Stimulated activated effector memory CD8-positive, alpha-beta T cell treated with anti-CD3 and anti-CD28 coated beads, Interleukin-12 subunit alpha, Interleukin-12 subunit beta, amount 100 ng/mL, for 72 hours (primary cell): ENCODE measurements around the gene ARFGAP3.

Experiments used
- ATAC-seq: fragments of 150-1000 bp; cut with Tn5 transposase; 2 replicates; pipeline ENCODE4 v1.10.0; 2021
- DNase-seq, 2 donors: peaks; one replicate each; pipeline ENCODE4 v3.0.0; 2021 to 2022; ENCODE audit warnings: low spot score in 2 of 2
- H3K27ac Mint-ChIP-seq: one replicate; pipeline ENCODE4 v1.8.0; 2022; ENCODE audit warnings: mild to moderate bottlenecking, mixed read lengths
- H3K36me3 Mint-ChIP-seq: one replicate; pipeline ENCODE4 v1.8.0; 2022; ENCODE audit warnings: mild to moderate bottlenecking, mixed read lengths
- H3K4me1 Mint-ChIP-seq: one replicate; pipeline ENCODE4 v1.8.0; 2022; ENCODE audit warnings: mixed read lengths
- H3K4me3 Mint-ChIP-seq: one replicate; pipeline ENCODE4 v1.8.0; 2022; ENCODE audit warnings: mild to moderate bottlenecking, mixed read lengths
- H3K9me3 Mint-ChIP-seq: one replicate; pipeline ENCODE4 v1.8.0; 2022; ENCODE audit warnings: mixed read lengths

Gene ARFGAP3

DNA sequence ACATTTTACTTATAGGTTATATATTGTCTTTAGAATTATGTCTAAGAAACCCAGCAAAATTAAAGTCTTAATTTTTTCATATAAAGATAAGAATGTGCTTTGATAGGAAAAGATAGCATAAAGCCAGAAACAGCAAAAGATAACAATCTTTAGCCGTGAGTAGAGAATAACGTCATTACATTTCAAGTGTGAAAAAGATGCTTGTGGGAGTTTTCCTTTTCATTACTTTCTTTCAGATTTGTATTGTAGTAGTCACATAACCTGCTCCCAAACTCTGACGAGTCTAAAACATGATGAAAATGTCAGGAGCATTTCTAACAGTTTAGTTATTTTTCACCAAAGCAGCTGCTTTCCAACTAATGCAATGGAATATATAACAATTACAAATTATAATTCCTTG is 31.3 kb downstream of the ARFGAP3 start:
- Mint-ChIP-seq H3K9me3 (no peaks in the 10 kb centered on the region), H3K4me3 (no peak overlapping the region), H3K36me3 (peaks cover 98% of the 10 kb centered on the region), H3K27ac (no peak overlapping the region), H3K4me1 (peaks cover 24% of the 10 kb centered on the region)
- ATAC-seq (no peak), DNase-seq (no peak)

DNA sequence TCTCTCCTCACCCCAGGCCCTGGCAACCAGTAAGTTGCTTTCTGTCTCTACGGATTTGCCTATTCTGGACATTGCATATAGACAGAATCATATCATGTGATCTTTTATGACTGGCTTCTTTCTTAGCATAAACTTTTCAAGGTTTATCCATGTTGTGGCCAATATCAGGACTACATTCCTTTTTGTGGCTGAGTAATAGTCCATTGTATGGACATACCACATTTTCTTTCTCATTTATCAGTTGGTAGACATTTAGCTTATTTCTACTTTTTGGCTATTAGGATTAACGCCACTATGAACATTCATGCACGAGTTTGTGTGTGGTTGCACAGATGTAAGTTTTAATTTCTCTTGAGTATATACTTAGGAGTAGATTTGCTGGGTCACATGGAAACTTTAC is 35.7 kb downstream of the ARFGAP3 start:
- DNase-seq, result no peak
- H3K9me3 Mint-ChIP-seq, result no peaks in the 10 kb centered on the region
- ATAC-seq, result no peak
- H3K36me3 Mint-ChIP-seq, result peaks cover 72% of the 10 kb centered on the region
- peaks cover 10% of the 10 kb centered on the region for H3K4me1 Mint-ChIP-seq
- H3K27ac Mint-ChIP-seq, result peak overlapping the region; percentile 29
- H3K4me3 Mint-ChIP-seq, result no peak overlapping the region

DNA sequence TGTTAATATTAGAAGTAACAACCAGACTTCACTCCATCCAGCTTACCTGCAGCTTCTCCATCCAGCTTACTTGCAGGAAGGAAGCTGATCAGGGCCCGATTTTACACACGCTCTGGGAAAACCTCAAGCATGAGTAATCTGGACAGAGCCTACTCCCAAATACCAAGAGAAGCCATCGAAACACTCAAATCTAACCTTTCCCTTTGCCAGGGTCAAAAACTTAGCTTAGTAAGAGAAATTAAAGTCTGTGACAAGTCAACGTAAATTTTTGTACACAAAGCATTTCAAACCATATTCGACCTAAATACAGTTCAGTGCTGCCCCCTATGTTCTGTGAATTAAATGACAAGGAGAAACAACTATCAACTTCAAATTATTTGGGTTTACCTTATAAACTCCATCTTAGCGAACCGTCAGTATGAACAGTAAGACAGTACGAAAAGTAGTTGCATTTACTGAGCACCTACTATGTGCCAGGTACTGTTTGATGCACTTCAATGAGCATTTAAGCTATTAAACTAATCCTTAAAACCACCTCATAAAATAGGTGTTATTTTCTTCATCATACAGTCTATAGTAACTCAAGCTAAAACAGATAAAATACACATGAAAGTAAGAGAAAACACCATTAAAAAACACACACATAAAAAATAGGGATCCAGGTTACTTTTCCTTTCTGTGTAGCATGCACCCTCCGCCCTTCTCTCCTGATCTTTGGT is 36.9 kb downstream of the ARFGAP3 start:
- Mint-ChIP-seq H3K36me3 (peaks cover 72% of the 10 kb centered on the region), H3K27ac (no peak overlapping the region), H3K4me3 (no peak overlapping the region), H3K4me1 (peaks cover 10% of the 10 kb centered on the region), H3K9me3 (no peaks in the 10 kb centered on the region)
- ATAC-seq (no peak), DNase-seq (no peak)

DNA sequence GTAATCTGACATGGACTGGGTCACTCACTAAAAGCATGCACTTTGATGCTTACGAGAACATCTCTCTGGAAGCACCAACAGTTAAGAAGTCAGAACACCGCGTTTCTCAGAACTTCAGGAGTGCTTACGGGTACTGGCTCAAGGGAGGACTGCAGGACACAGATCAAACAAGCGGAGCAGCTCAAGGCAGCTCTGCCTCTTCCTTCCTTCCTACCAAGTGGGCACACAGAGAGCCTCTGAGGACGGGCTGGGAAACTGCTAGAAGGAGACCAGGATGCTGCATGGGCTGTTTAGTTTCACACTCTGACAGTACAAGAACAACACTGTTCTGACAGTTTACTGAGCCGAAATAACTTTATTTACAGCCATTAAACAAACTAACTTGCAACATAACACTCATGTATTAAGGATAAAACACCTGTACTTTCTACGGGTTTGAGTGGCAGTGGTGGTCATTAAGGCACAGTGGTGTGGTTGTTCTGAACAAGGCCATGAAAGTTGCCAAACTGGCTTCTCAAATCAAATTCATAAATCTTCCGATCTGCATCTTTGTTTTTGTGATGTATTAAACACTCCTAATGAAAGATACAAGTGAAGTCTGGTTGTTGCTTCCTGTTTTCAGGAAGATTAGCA is 37.5 kb downstream of the ARFGAP3 start:
- H3K9me3 Mint-ChIP-seq, result no peaks in the 10 kb centered on the region
- H3K27ac Mint-ChIP-seq, result no peak overlapping the region
- peaks cover 69% of the 10 kb centered on the region for H3K36me3 Mint-ChIP-seq
- peaks cover 10% of the 10 kb centered on the region for H3K4me1 Mint-ChIP-seq
- H3K4me3 Mint-ChIP-seq, result no peak overlapping the region
- ATAC-seq (no peak), DNase-seq (no peak)

DNA sequence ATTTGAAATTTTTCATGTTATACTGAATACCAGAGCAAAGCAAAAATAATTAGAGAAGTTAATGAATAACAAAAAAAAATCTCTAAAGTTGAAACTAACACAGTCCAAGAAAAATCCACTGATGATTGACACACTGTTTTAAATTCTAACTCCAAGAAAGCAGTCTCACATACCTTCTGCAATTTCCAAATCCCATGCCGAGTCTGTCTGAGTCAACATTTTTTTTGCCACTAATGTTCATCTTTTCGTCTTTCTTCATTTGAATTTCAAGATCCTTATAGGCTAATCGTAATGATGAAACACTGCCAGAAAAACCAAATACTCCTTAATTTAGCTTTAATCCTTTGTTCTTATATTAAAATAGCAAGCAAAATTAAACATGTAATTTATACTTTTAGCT is 39.5 kb downstream of the ARFGAP3 start:
- H3K4me1 Mint-ChIP-seq, result peaks cover 10% of the 10 kb centered on the region
- DNase-seq (no peak), ATAC-seq (no peak)
- peaks cover 62% of the 10 kb centered on the region for H3K36me3 Mint-ChIP-seq
- no peak overlapping the region for H3K4me3 Mint-ChIP-seq
- no peak overlapping the region for H3K27ac Mint-ChIP-seq
- H3K9me3 Mint-ChIP-seq, result no peaks in the 10 kb centered on the region

DNA sequence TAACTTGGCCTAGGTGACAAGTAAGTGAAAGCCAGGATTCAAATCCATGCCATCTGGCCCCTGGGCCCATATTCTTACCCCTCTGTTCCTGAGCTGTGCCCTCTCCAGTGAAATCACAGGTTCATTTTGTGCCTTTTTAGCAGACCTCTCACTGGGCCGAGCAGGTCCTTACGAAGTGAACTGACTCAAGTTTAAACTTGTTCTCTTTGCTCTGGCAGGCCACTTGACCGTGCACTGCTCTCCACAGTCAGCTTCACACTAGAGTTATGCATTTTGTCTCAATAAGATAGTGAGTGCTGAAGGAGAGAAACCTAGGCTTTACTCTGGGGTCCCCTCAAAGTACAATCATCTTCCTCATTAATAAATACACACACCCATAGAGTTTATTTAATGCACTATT is 40.7 kb downstream of the ARFGAP3 start:
- ATAC-seq, result no peak
- DNase-seq, result no peak
- Mint-ChIP-seq H3K27ac (no peak overlapping the region), H3K4me3 (no peak overlapping the region), H3K4me1 (peaks cover 8% of the 10 kb centered on the region), H3K9me3 (no peaks in the 10 kb centered on the region), H3K36me3 (peaks cover 62% of the 10 kb centered on the region)

DNA sequence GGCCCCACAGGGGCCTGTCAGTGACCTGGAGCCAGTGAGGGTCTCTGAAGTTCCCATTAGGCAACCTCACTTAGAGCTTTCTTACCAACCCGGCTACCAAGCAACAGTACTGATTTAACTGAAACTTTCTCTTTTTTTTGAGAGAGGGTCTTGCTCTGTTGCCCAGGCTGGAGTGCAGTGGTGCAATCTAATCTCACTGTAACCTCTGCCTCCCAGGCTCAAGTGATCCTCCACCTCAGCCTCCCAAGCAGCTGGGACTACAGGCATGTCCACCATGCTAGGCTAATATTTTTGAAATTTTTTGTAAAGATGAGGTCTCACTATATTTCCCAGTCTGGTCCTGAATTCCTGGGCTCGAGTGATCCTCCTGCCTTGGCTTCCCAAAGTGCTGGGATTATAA is 42.5 kb downstream of the ARFGAP3 start:
- H3K27ac Mint-ChIP-seq, result no peak overlapping the region
- peaks cover 72% of the 10 kb centered on the region for H3K36me3 Mint-ChIP-seq
- H3K9me3 Mint-ChIP-seq, result no peaks in the 10 kb centered on the region
- DNase-seq (no peak), ATAC-seq (no peak)
- H3K4me3 Mint-ChIP-seq, result no peak overlapping the region
- no peaks in the 10 kb centered on the region for H3K4me1 Mint-ChIP-seq

DNA sequence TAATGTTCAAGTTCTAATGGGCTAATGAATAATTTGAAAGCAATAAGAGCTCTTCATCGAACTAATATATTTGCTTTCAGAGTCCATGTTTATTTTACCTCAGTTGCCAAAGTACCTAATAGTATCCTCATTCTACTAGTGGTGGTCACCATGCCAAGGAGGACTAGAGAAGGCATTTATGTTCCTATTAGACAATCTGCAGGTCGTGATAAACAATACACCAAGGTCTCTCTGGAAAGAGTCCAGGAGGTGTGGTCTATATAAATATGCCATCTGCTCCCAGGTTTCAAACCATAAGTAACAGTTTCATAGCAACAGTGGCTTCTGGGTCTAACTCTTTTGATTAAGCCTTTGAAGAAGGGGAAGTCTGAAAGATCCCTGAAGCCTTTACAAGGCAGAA is 42.9 kb downstream of the ARFGAP3 start:
- peak overlapping the region; percentile 48 for H3K27ac Mint-ChIP-seq
- H3K9me3 Mint-ChIP-seq, result no peaks in the 10 kb centered on the region
- H3K4me3 Mint-ChIP-seq, result no peak overlapping the region
- DNase-seq, result no peak
- peaks cover 76% of the 10 kb centered on the region for H3K36me3 Mint-ChIP-seq
- no peaks in the 10 kb centered on the region for H3K4me1 Mint-ChIP-seq
- no peak for ATAC-seq

DNA sequence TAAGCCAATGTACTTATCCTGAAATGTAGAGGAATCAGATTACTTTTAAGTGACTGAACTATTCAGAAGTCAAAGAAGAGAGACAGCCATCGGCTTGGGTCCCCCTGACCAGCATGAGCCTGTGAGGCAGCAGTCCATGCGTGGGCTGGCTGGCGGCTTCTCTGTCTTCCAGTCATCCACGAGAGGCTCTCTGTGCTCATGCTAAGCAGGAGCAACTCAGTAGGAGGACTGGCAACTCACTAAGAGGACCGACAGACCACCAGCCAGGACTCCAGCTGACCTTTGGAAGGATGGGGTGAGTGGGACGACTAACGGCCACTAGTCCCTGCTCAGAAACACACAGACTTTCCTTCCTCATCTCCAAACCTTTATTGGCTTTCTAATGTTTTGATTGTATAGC is 43.6 kb downstream of the ARFGAP3 start:
- Mint-ChIP-seq H3K36me3 (peaks cover 83% of the 10 kb centered on the region), H3K4me3 (no peak overlapping the region), H3K4me1 (no peaks in the 10 kb centered on the region), H3K9me3 (no peaks in the 10 kb centered on the region), H3K27ac (peak overlapping the region; percentile 48)
- ATAC-seq (no peak), DNase-seq (no peak)

DNA sequence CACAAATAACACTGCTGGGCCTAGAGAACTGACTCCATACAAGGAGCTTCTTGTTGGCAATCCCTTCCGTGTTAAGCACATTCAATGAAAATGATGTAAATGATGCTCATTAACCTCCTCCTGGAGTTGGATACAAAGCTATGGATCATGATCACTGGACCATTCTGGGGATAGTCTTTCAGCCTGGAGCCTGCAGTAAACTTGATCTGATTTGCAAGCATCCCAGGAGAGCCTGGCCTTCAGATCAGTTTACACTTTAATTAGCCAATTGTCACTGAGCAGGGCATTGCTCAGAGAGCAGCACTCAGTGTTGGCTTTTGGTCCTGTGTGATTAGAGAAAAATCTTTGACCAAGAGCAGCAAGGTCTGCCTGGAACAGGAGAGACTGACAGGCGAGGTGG is 45.6 kb downstream of the ARFGAP3 start:
- no peaks in the 10 kb centered on the region for H3K9me3 Mint-ChIP-seq
- H3K27ac Mint-ChIP-seq, result no peak overlapping the region
- no peak overlapping the region for H3K4me3 Mint-ChIP-seq
- peaks cover 87% of the 10 kb centered on the region for H3K36me3 Mint-ChIP-seq
- DNase-seq (no peak), ATAC-seq (no peak)
- no peaks in the 10 kb centered on the region for H3K4me1 Mint-ChIP-seq

DNA sequence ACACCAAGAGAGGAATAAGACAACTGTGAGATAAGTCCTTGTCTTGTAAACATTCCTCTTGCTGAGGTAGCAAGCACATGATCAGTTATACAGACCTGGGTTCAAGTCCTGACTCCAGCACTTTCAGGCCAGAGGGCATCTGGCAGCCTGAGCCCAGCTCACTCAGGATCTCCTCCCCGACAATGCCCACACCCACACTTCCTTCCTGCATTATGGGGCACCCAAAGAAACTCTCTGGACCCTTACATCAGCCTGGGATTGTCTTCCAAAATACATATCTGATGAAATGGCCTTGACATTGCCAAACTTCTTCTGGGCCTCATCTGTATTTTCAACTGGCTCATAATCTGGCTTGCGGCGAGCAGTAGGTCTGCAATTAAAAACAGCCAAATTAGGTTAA is 48.6 kb downstream of the ARFGAP3 start:
- H3K4me1 Mint-ChIP-seq, result peaks cover 5% of the 10 kb centered on the region
- no peak for ATAC-seq
- no peak overlapping the region for H3K27ac Mint-ChIP-seq
- peaks cover 97% of the 10 kb centered on the region for H3K36me3 Mint-ChIP-seq
- no peak overlapping the region for H3K4me3 Mint-ChIP-seq
- no peak for DNase-seq
- H3K9me3 Mint-ChIP-seq, result no peaks in the 10 kb centered on the region

DNA sequence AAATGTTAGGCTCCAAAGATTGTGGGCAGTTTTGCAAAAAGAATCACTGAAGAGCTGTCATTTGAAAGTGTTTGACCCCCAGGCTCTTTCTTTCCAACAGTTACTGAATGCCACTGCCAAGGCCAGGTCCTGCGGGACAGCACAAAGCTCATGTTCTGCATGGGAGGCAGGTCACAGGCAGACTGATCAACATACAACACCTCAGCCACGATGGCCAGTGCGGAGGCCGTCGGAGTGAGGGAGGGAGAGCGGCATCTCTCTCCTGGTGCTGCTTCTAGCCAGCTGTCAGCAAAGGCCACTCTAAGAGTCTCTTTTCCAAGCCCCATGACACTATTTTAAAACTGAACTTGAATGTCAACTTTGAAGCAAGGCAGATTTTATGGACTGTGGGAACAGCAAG is 49.9 kb downstream of the ARFGAP3 start:
- H3K27ac Mint-ChIP-seq, result no peak overlapping the region
- H3K4me3 Mint-ChIP-seq, result no peak overlapping the region
- ATAC-seq (no peak), DNase-seq (no peak)
- H3K36me3 Mint-ChIP-seq, result peaks cover 97% of the 10 kb centered on the region
- H3K4me1 Mint-ChIP-seq, result peaks cover 5% of the 10 kb centered on the region
- no peaks in the 10 kb centered on the region for H3K9me3 Mint-ChIP-seq

DNA sequence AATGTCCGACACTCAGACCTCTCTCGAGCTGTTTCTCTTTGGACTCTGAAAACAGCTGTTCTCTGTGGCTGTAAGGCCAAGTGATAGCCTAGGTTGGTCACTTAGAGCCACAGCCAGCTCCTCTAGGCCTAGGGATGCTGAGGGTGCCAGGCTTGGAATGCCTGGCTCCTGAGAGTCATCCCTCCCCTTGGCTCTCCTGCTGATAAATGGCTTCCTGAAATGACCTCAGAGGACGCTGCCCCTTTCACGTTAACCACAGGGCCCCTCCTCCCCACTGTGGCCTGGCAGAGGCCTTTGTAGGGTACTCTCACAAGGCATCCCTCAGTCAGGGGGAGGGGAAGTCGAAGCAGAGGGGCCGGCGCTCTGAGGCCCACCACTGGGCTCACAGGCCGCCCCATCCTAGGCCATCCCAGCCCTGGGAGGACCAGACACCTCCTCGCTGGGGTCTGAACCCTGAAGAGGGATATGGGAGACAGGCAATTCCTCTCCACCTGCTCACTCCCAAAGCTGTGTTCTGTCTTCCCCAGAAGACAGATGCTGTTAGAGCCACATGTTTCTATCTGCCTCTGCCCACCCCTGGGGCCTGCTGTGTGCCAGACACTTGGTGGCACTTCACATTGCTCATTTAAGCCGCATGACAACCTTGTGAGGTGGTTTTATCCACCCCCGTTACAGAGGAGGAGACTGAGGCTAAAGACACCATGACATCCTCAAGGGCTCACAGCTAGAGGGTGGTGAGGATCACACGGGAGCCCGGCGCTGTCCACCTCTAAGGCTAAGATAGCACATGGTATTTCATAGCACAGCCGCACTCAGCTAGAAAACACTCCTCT is 50.9 kb downstream of the ARFGAP3 start:
- H3K4me3 Mint-ChIP-seq, result no peak overlapping the region
- no peak for DNase-seq
- no peaks in the 10 kb centered on the region for H3K9me3 Mint-ChIP-seq
- ATAC-seq, result no peak
- peaks cover 5% of the 10 kb centered on the region for H3K4me1 Mint-ChIP-seq
- H3K27ac Mint-ChIP-seq, result peak overlapping the region; percentile 79
- H3K36me3 Mint-ChIP-seq, result peaks cover 98% of the 10 kb centered on the region

DNA sequence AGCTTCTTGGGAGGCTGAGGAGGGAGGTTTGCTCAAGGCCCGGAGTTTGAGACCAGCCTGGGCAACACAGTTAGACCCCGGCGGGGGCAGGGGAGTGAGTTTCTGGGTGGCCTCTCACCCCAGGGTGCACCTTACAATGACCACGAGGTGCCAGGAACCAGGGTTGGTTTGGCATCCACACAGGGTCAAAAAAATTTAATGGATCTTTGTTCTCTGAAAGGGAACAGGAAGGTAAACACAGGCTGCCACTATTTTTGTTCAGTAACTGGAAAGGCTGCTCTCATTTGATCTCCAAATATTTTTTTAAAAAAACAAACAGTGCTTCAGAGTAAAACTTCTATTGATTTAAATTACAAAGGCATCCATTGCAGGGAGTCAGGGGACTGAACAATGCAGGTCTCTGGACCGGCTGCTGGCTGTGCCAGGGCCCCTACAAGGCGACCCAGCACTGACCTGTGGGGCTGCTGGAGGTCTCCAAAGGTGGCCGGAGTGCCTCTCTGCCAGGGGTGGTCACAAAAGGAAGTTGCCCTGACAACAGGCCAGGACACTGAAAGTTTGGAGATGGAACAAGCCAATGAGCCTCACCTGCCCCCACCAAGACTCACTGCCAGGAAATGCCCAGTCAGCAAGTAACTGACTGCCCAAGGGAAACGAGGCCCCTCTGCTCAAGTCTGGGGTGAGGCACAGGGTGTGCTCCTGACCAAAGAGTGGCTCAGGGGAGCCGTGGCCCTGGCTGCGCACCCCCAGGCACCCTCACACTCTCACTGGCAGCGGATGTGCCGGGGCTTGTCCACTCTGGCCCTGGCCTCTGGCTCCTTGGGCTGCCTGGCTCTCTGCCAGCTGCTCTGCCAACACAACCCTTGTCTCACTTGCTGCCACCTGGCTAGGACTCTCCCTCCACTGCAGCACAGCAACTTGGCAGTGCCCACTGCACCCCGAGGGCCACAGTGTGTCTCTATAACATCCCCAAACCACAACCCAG is 51.8 kb downstream of the ARFGAP3 start:
- ATAC-seq, result no peak
- H3K4me3 Mint-ChIP-seq, result no peak overlapping the region
- no peaks in the 10 kb centered on the region for H3K9me3 Mint-ChIP-seq
- no peak for DNase-seq
- H3K4me1 Mint-ChIP-seq, result peaks cover 5% of the 10 kb centered on the region
- peak overlapping the region; percentile 79 for H3K27ac Mint-ChIP-seq
- H3K36me3 Mint-ChIP-seq, result peaks cover 99% of the 10 kb centered on the region

DNA sequence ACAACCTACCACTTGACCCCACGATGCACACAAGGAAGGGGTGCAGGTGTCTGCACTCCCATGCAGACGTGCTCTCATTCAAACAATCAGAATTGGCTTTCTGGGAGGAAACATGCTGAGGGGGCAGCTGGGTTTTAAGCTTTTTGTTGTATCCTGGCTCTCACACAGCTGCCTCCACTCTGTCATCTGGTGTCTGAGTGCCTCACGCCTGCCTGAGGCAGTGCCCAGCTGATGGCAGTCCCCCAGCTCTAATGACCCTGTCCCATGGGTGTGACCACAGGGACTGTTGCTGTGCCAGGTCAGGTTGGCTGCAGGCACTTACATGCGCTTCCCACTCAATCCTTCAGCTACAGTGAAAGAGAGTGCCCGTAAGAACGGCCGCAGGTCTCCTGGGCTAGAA is 53.7 kb downstream of the ARFGAP3 start:
- H3K27ac Mint-ChIP-seq, result no peak overlapping the region
- H3K4me3 Mint-ChIP-seq, result no peak overlapping the region
- no peaks in the 10 kb centered on the region for H3K9me3 Mint-ChIP-seq
- DNase-seq (no peak), ATAC-seq (no peak)
- peaks cover 5% of the 10 kb centered on the region for H3K4me1 Mint-ChIP-seq
- peaks cover 95% of the 10 kb centered on the region for H3K36me3 Mint-ChIP-seq
